Tibial artery (tissue), 4 donors: ENCODE results near the gene TGM6.

ENCODE experiments used
- DNase-seq, 2 donors: peaks; one replicate each; pipeline ENCODE4 v3.0.0-alpha.2; 2019
- H3K27ac ChIP-seq, 2 donors: fragments of 200-600 bp; sonication (generic) in 1 of 2; 1 replicate in 1 of 2; 2 replicates in 1 of 2; pipeline ENCODE4 v1.5.1; 2018 to 2019; ENCODE audit warnings: mild to moderate bottlenecking in 1 of 2
- H3K27me3 ChIP-seq, 2 donors: fragments of 200-600 bp; sonication (generic) in 1 of 2; one replicate each; pipeline versions ENCODE4 v1.5.1 to v1.6.0; 2016 to 2019
- H3K36me3 ChIP-seq, 3 donors: fragments of 200-600 bp; sonication (generic) in 2 of 3; one replicate each; pipeline ENCODE4 v1.5.1; 2016 to 2019; ENCODE audit warnings: mild to moderate bottlenecking in 2 of 3
- H3K4me1 ChIP-seq, 4 donors: fragments of 200-600 bp; sonication (generic) in 2 of 4; 1 replicate in 3 of 4; 2 replicates in 1 of 4; pipeline ENCODE4 v1.5.1; 2016 to 2019
- H3K4me3 ChIP-seq, 2 donors: fragments of 200-600 bp; sonication (generic) in 1 of 2; 1 replicate in 1 of 2; 2 replicates in 1 of 2; pipeline ENCODE4 v1.5.1; 2018 to 2019; ENCODE audit warnings: mild to moderate bottlenecking in 2 of 2
- H3K9me3 ChIP-seq, 3 donors: fragments of 200-600 bp; sonication (generic) in 1 of 3; one replicate each; pipeline ENCODE4 v1.5.1; 2016 to 2019
- intact Hi-C: fragments of 100-400 bp; cut with DNase I; formaldehyde crosslinking; loops from one replicate; pipeline ENCODE4 v1.15.0; 2023; ENCODE audit warnings: low total_unique reads
- TF ChIP-seq, protein P1 (sequence below), 2 experiments: fragments of 200-600 bp in 1 of 2; fragments of 450-650 bp in 1 of 2; IDR thresholded peaks; one replicate each; pipeline ENCODE4 v1.5.1; 2017 to 2019; ENCODE audit warnings: antibody characterized with exemption in 2 of 2, mild to moderate bottlenecking in 1 of 2, moderate library complexity in 1 of 2

The TGM6 gene

DNA sequence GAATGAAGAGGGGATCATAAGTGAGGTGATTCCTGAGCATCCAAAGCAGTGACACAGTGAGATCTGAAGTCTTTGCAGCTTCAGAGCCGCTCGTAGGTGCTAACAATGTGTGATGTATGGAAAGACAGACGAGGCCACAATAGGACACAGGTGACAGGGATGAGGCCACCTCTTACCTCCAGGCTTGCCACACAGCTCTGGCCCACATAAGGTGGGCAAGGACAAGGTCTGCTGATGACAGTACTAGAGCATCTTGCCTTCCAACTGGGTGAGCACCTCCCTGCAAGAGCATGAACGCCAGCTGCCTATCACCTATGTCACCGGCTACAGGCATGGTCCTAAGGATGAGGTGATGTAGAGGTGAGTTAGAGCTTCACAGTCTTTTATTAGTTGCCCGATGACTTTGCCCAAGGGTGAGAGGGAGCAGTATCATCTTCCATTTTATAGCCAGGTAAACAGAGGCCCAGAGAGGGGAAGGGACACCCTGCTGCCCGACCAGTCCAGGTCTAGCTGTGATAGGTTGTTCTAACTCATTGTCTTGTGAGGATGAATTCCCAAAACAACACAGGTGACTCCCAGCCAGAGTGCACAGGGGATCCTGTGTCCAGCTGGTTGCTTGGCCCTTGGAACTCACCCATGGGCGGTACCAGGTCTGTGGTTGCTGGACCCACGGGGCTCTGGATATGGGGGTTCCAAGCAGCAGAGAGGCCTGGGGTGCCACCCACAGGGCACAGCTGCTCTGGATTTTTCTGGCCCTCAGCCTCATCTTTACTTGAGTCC lies 6.2 kb upstream of the TGM6 start:
- no peak for DNase-seq
- intact Hi-C loops = no loop called here
- H3K36me3 ChIP-seq = no peaks in the 10 kb centered on the region
- no peaks in the 10 kb centered on the region for H3K9me3 ChIP-seq
- H3K4me1 ChIP-seq = no peaks in the 10 kb centered on the region
- H3K27ac ChIP-seq = no peak overlapping the region
- no peaks in the 10 kb centered on the region for H3K27me3 ChIP-seq
- no peak overlapping the region for H3K4me3 ChIP-seq
- TF ChIP-seq, protein P1, sequence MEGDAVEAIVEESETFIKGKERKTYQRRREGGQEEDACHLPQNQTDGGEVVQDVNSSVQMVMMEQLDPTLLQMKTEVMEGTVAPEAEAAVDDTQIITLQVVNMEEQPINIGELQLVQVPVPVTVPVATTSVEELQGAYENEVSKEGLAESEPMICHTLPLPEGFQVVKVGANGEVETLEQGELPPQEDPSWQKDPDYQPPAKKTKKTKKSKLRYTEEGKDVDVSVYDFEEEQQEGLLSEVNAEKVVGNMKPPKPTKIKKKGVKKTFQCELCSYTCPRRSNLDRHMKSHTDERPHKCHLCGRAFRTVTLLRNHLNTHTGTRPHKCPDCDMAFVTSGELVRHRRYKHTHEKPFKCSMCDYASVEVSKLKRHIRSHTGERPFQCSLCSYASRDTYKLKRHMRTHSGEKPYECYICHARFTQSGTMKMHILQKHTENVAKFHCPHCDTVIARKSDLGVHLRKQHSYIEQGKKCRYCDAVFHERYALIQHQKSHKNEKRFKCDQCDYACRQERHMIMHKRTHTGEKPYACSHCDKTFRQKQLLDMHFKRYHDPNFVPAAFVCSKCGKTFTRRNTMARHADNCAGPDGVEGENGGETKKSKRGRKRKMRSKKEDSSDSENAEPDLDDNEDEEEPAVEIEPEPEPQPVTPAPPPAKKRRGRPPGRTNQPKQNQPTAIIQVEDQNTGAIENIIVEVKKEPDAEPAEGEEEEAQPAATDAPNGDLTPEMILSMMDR (IDR thresholded peaks at IDR 0.05) = no peak

GRCh38 chr20:2378893-2379292 lies 1.8 kb upstream of the TGM6 start:
- TF ChIP-seq, protein P1 (IDR thresholded peaks at IDR 0.05) = no peak
- Histone ChIP-seq H3K4me3 (no peak overlapping the region), H3K27me3 (no peaks in the 10 kb centered on the region), H3K27ac (no peak overlapping the region), H3K9me3 (no peaks in the 10 kb centered on the region), H3K4me1 (no peaks in the 10 kb centered on the region), H3K36me3 (no peaks in the 10 kb centered on the region)
- DNase-seq = no peak
- intact Hi-C loops = no loop called here

DNA sequence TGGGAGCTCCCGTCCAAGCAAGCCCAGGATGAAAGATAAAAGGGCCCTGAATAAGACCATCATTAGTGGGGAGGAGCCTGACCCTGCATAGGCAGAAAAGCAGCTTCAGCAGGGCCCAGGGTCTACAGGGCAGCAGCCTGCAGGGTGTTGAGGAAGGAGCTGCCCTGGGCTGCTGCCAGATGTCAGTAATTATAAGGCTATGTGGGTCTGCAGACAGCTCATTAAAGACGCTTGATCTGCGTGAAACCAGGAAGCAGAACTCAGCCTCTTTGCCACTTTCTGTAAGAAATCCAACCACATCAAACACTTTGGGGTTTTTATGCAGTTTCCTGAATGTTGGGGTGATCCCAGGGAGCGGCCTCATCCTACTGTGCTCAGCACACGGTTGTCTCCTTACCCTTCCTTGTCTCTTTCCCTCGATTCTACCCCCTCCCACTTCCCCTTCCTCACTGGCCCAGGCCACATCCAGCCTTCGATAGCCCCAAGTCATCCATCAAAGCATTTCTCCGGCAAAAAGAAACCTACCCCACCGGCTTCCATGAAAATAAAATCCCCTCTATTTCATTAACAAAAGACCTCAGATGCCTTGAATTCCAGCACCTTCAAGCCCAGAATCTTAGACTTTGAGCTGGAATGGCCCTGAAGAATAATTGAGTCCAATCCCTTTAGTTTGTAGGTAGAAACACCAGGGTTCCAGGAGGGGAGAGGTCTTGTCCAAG lies 1.0 kb upstream of the TGM6 start:
- Histone ChIP-seq H3K9me3 (no peaks in the 10 kb centered on the region), H3K27ac (no peak overlapping the region), H3K36me3 (no peaks in the 10 kb centered on the region), H3K27me3 (peaks cover 0 to 2% of the 10 kb centered on the region in 2 donors), H3K4me3 (no peak overlapping the region), H3K4me1 (no peaks in the 10 kb centered on the region)
- DNase-seq = no peak
- intact Hi-C loops = no loop called here
- TF ChIP-seq, protein P1 (IDR thresholded peaks at IDR 0.05) = no peak

- H3K27ac ChIP-seq = no peak overlapping the region
- no peak for DNase-seq
- intact Hi-C loops = no loop called here
- H3K36me3 ChIP-seq = no peaks in the 10 kb centered on the region
- peaks cover 0 to 2% of the 10 kb centered on the region in 2 donors for H3K27me3 ChIP-seq
- TF ChIP-seq, protein P1 (IDR thresholded peaks at IDR 0.05) = no peak
- no peaks in the 10 kb centered on the region for H3K9me3 ChIP-seq
- no peak overlapping the region for H3K4me3 ChIP-seq
- H3K4me1 ChIP-seq = no peaks in the 10 kb centered on the region
Observed at GRCh38 chr20:2381303-2381702, 602 bp downstream of the TGM6 start.

- no peak overlapping the region for H3K4me3 ChIP-seq
- H3K9me3 ChIP-seq = peaks cover 0 to 8% (median 5%) of the 10 kb centered on the region in 3 donors
- intact Hi-C loops = no loop called here
- DNase-seq = no peak
- H3K4me1 ChIP-seq = no peaks in the 10 kb centered on the region
- TF ChIP-seq, protein P1 (IDR thresholded peaks at IDR 0.05) = no peak
- H3K27ac ChIP-seq = no peak overlapping the region
- no peaks in the 10 kb centered on the region for H3K36me3 ChIP-seq
- peaks cover 0 to 2% of the 10 kb centered on the region in 2 donors for H3K27me3 ChIP-seq
Observed at GRCh38 chr20:2382833-2383232, 2.1 kb downstream of the TGM6 start.
